BJ (cell line): Measurements from ENCODE around the gene THAP4. TPM values are rescaled to one million over a fixed set of nuclear protein-coding genes. Genes with fewer than 3 reads are reported as not detected.

Experiments used
- CTCF ChIA-PET: fragments of 350-600 bp; formaldehyde crosslinking; extraction: SDS; loops from one replicate; lab custom pipeline; 2021; ENCODE audit warnings: antibody characterized with exemption, inconsistent platforms; lab: Yijun Ruan, JAX
- POLR2A ChIA-PET: fragments of 300-600 bp; sonication (Branson Sonifier 250); formaldehyde crosslinking; extraction: SDS; loops from one replicate; lab custom pipeline; 2021; ENCODE audit warnings: antibody characterized with exemption; lab: Charles Lee
- DNase-seq: peaks from one replicate; pipeline ENCODE4 v3.0.0-alpha.2; 2011; ENCODE audit warnings: low read depth
- H3K27me3 ChIP-seq: 2 replicates; pipeline ENCODE4 v1.6.0; 2011; ENCODE audit warnings: low read length; ENCODE audit not compliant: control insufficient read depth, insufficient read depth
- H3K36me3 ChIP-seq: 2 replicates; pipeline ENCODE4 v1.5.1; 2011; ENCODE audit warnings: low read length; ENCODE audit not compliant: control insufficient read depth, insufficient read depth
- H3K4me3 ChIP-seq: 2 replicates; pipeline ENCODE4 v1.5.1; 2011; ENCODE audit warnings: low read depth, mild to moderate bottlenecking, control low read depth, low read length
- polyA plus RNA-seq: library from polyadenylated mRNA; depleted of rRNA; stranded (reverse); fragments of >200 nt; gene quantifications from 2 replicates; pipeline ENCODE4 v1.2.3, GENCODE V29; 2011
- TF ChIP-seq, protein P1 (sequence below): IDR thresholded peaks from 2 replicates; pipeline ENCODE4 v1.5.1; 2011; ENCODE audit warnings: low read depth, mild to moderate bottlenecking, control low read depth, inconsistent platforms, low read length, moderate library complexity; ENCODE audit not compliant: insufficient read depth

Gene THAP4
- polyA plus RNA-seq, 1 experiment: 50.4 TPM

DNA sequence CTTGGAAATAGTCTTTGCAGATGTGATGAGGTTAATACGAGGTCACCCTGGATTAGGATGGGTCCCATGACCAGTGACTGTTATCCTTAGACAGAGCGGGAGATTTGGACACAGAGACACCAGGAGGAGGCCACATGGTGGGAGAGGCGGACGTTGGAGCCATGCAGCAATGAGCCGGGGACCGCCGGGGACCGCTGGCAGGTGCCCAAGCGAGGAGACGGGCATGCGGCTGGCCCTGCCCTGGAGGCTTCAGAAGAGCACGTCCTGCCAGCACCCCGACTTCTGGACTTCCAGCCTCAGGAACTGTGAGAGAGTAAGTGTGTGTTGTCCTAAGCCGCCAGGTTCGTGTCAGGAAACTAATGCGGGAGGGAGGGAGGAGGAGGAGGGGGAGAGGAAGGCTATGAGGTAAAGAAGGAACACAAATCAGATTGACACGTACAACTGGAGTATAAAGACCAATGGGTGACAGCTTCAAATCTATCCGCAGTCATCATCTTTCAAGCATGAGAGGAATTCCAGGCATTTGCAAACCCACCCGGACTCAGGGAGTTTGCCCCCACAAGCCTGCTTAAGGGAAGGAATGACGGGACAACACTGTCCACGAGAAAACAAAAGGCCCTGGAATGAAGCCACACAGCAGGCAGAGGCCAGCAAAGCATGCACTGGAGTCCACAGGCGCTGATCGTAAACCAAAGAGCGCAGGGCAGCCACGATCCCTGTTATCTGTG is 90.0 kb downstream of the THAP4 start:
- Histone ChIP-seq H3K27me3 (no peaks in the 10 kb centered on the region), H3K4me3 (no peak overlapping the region), H3K36me3 (no peaks in the 10 kb centered on the region)
- peak; percentile 97 for DNase-seq
- CTCF ChIA-PET: interaction anchor here (1.2 to 1.7 kb wide), 2 partner anchors 11 to 17 kb away, joined by 3 to 6 read pairs; no protein-coding TSS in a partner anchor
- TF ChIP-seq, protein P1, sequence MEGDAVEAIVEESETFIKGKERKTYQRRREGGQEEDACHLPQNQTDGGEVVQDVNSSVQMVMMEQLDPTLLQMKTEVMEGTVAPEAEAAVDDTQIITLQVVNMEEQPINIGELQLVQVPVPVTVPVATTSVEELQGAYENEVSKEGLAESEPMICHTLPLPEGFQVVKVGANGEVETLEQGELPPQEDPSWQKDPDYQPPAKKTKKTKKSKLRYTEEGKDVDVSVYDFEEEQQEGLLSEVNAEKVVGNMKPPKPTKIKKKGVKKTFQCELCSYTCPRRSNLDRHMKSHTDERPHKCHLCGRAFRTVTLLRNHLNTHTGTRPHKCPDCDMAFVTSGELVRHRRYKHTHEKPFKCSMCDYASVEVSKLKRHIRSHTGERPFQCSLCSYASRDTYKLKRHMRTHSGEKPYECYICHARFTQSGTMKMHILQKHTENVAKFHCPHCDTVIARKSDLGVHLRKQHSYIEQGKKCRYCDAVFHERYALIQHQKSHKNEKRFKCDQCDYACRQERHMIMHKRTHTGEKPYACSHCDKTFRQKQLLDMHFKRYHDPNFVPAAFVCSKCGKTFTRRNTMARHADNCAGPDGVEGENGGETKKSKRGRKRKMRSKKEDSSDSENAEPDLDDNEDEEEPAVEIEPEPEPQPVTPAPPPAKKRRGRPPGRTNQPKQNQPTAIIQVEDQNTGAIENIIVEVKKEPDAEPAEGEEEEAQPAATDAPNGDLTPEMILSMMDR: no peak
- POLR2A ChIA-PET: interaction anchor here (0.5 to 1.0 kb wide), 2 partner anchors 12 to 240 kb away, joined by 3 to 5 read pairs; partner anchors contain the start of gene BOK

DNA sequence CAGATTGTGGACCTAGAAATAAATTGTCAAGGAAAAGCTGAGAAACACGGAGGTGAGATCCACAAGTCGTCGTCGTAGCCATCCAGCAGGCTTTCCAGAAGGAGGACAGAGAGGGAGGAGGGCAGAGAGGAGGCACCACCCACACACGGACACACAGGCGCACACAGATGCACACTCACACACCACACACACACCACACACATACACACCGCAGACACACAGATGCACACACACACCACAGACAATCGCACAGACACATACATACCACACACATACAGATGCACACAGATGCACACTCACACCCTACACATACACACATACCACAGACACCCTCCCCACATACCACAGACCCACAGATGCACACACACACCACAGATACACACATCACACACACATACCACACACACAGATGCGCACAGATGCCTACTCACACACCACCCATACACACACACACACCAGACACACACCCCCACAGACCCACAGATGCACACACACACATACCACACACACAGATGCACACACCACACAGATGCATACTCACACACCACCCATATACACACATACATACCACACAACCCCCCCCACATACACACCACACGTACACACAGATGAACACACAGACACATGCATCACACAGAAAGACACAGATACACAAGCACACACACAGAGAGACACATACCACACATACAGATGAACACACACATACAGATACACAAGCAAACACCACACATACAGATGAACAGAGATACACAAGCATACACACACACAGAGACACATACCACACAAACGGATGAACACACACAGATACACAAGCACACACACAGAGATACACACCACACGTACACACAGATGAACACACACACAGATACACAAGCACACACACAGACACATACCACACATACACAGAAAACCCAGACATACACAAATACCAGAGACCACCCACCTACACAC is 91.2 kb downstream of the THAP4 start:
- no peak for DNase-seq
- TF ChIP-seq, protein P1: no peak
- H3K27me3 ChIP-seq: no peaks in the 10 kb centered on the region
- CTCF ChIA-PET: no interaction called here
- no peaks in the 10 kb centered on the region for H3K36me3 ChIP-seq
- POLR2A ChIA-PET: no interaction called here
- H3K4me3 ChIP-seq: no peak overlapping the region

DNA sequence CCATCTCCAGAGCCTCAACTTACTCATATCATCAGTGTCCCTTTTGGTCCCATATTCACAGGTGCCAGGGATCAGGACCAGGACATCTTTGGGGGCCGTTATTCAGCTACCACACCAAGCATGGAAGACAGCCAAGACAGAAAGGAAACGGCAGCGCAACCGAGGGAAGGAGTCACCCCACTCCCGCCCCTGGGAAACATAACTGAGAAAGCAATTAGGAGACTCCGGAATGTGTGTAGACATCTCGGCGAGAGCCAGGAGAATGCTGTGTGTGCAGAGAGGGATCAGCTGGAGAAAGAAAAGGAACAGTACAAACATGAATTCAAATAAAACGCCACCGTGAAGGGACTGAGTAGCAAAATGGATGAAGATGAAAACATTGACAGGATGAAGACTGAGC is 91.9 kb downstream of the THAP4 start:
- no peaks in the 10 kb centered on the region for H3K27me3 ChIP-seq
- CTCF ChIA-PET: no interaction called here
- no peaks in the 10 kb centered on the region; the same call in 1 of the 2 replicates for H3K36me3 ChIP-seq
- no peak for DNase-seq
- no peak overlapping the region for H3K4me3 ChIP-seq
- TF ChIP-seq, protein P1: no peak
- POLR2A ChIA-PET: no interaction called here

DNA sequence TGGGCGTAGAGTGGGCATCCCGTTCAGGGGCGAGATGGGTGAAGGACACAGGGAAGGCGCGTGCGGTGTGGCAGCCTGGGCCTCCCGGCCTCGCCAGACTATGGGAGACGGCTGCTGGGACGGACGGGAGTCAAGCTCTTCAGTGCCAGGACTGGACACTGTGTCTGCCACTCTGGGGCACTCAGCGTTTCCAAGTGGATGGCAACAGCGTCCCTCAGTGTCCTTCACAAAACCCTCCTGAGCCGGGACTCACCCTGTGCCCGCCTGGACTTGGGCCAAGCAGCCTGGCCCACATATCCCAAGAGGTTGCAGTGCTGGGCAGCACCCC is 94.7 kb downstream of the THAP4 start:
- TF ChIP-seq, protein P1: no peak
- POLR2A ChIA-PET: no interaction called here
- Histone ChIP-seq H3K4me3 (no peak overlapping the region), H3K36me3 (no peaks in the 10 kb centered on the region; the same call in 1 of the 2 replicates), H3K27me3 (no peaks in the 10 kb centered on the region)
- no peak for DNase-seq
- CTCF ChIA-PET: no interaction called here
